Fibroblast of lung (primary cell): ENCODE results near the gene ZAR1L. TPM values are rescaled to one million over a fixed set of nuclear protein-coding genes. Genes with fewer than 3 reads are reported as not detected.

ENCODE experiments used
- DNase-seq, 2 donors: peaks; one replicate each; pipeline versions ENCODE4 v3.0.0 to v3.0.0-alpha.2; 2010; ENCODE audit warnings: low read depth in 2 of 2
- H2AFZ ChIP-seq: 2 replicates; pipeline ENCODE4 v1.5.1; 2012; ENCODE audit warnings: low read length, control low read depth, inconsistent platforms
- H3K27ac ChIP-seq: 2 replicates; pipeline ENCODE4 v1.5.1; 2011; ENCODE audit warnings: low read length, control low read depth; ENCODE audit not compliant: insufficient read depth
- H3K27me3 ChIP-seq: 2 replicates; pipeline ENCODE4 v1.5.1; 2011; ENCODE audit warnings: mild to moderate bottlenecking, low read length; ENCODE audit not compliant: control insufficient read depth, insufficient read depth
- H3K36me3 ChIP-seq: 2 replicates; pipeline ENCODE4 v1.5.1; 2011; ENCODE audit warnings: low read length; ENCODE audit not compliant: control insufficient read depth, insufficient read depth
- H3K4me1 ChIP-seq: 2 replicates; pipeline ENCODE4 v1.5.1; 2011; ENCODE audit warnings: low read length; ENCODE audit not compliant: control insufficient read depth, insufficient read depth; ENCODE audit errors: extremely low read depth
- H3K4me2 ChIP-seq: 2 replicates; pipeline ENCODE4 v1.5.1; 2011; ENCODE audit warnings: low read length, control low read depth; ENCODE audit not compliant: insufficient read depth; ENCODE audit errors: extremely low read depth
- H3K4me3 ChIP-seq, 4 experiments: fragments of 200-600 bp in 1 of 4; sonication (generic) in 1 of 4; replicated peaks in 1 of 4; 2 replicates each; pipeline ENCODE4 v1.5.1; 2011 to 2016; ENCODE audit warnings: low read length in 4 of 4, low read depth in 3 of 4, mild to moderate bottlenecking in 3 of 4, control low read depth in 2 of 4, inconsistent platforms in 1 of 4, mixed read lengths in 1 of 4; ENCODE audit not compliant: insufficient read depth in 1 of 4; ENCODE audit errors: control extremely low read depth in 1 of 4
- H3K79me2 ChIP-seq: 2 replicates; pipeline ENCODE4 v1.5.1; 2012; ENCODE audit warnings: mild to moderate bottlenecking, low read length, inconsistent platforms; ENCODE audit not compliant: control insufficient read depth, insufficient read depth
- H3K9ac ChIP-seq: 2 replicates; pipeline ENCODE4 v1.5.1; 2011; ENCODE audit warnings: mild to moderate bottlenecking, low read length, control low read depth; ENCODE audit not compliant: insufficient read depth
- H3K9me3 ChIP-seq: 2 replicates; pipeline ENCODE4 v1.5.1; 2012; ENCODE audit warnings: low read depth, low read length; ENCODE audit not compliant: control insufficient read depth, insufficient read depth
- H4K20me1 ChIP-seq: 2 replicates; pipeline ENCODE4 v1.5.1; 2011; ENCODE audit warnings: low read length; ENCODE audit not compliant: control insufficient read depth, insufficient read depth; ENCODE audit errors: extremely low read depth
- EZH2 ChIP-seq: IDR thresholded peaks from 2 replicates; pipeline ENCODE4 v1.5.1; 2012; ENCODE audit warnings: low read length, control low read depth, mild to moderate bottlenecking; ENCODE audit errors: missing control alignments
- polyA plus RNA-seq, 2 donors: library from polyadenylated mRNA; depleted of rRNA in 1 of 2; stranded (reverse) in 1 of 2; unstranded in 1 of 2; fragments of >200 nt; gene quantifications; 2 replicates each; pipeline ENCODE4 v1.2.1, GENCODE V29; 2011 to 2012; ENCODE audit warnings: missing spikeins in 1 of 2
- total RNA-seq: library from RNA; depleted of rRNA; stranded (reverse); fragments of >200 nt; gene quantifications from 2 replicates; pipeline ENCODE4 v1.2.1, GENCODE V29; 2014
- TF ChIP-seq, protein P1 (sequence below), 2 donors: IDR thresholded peaks in 1 of 2; conservative IDR thresholded peaks in 1 of 2; 1 replicate in 1 of 2; 2 replicates in 1 of 2; pipeline ENCODE4 v1.5.1; 2011 to 2012; ENCODE audit warnings: low read length in 2 of 2, control low read depth in 1 of 2, inconsistent platforms in 1 of 2, low read depth in 1 of 2, mild to moderate bottlenecking in 1 of 2

ZAR1L gene
- total and polyA plus RNA-seq, 2 donors (not counting 1 experiment from before 2014, with no cell fraction given): not detected

DNA sequence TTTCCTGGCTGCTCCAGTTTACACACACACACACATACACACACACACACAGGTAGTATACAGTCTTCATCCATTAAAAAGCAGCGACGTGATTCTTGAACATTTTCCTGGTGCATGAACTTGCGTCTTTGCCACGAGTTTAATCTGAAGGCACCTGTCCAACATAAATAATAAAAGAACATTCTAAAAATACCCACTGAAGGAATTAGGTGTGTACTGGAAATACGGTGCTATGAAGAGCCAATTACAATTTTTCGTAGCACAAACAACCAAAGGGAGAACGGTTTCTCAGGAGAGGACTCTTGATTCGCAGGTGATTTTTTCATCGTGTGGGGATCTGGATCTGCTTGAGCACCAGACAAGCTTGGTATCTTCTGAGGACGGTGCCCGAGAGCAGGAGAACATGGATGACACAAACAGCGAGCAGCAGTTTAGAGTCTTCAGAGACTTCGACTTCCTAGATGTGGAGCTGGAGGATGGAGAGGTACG, 61.2 kb downstream of the ZAR1L start:
- no peaks in the 10 kb centered on the region for H3K9me3 ChIP-seq
- DNase-seq: no peak
- H4K20me1 ChIP-seq: no peaks in the 10 kb centered on the region
- H2AFZ ChIP-seq: no peak overlapping the region
- H3K36me3 ChIP-seq: peaks cover 2% of the 10 kb centered on the region
- H3K9ac ChIP-seq: no peak overlapping the region
- H3K27me3 ChIP-seq: no peaks in the 10 kb centered on the region
- no peak overlapping the region for H3K4me3 ChIP-seq
- H3K79me2 ChIP-seq: no peaks in the 10 kb centered on the region
- no peak overlapping the region for H3K4me2 ChIP-seq
- no peaks in the 10 kb centered on the region for H3K4me1 ChIP-seq
- no peak overlapping the region for H3K27ac ChIP-seq
- no peak for TF ChIP-seq EZH2
- TF ChIP-seq, protein P1, sequence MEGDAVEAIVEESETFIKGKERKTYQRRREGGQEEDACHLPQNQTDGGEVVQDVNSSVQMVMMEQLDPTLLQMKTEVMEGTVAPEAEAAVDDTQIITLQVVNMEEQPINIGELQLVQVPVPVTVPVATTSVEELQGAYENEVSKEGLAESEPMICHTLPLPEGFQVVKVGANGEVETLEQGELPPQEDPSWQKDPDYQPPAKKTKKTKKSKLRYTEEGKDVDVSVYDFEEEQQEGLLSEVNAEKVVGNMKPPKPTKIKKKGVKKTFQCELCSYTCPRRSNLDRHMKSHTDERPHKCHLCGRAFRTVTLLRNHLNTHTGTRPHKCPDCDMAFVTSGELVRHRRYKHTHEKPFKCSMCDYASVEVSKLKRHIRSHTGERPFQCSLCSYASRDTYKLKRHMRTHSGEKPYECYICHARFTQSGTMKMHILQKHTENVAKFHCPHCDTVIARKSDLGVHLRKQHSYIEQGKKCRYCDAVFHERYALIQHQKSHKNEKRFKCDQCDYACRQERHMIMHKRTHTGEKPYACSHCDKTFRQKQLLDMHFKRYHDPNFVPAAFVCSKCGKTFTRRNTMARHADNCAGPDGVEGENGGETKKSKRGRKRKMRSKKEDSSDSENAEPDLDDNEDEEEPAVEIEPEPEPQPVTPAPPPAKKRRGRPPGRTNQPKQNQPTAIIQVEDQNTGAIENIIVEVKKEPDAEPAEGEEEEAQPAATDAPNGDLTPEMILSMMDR (conservative IDR thresholded peaks at IDR 0.05 in 1 of 2, IDR thresholded peaks at IDR 0.05 in 1 of 2; ENCODE audit: low read depth in 1 of 2, low read length in 2 of 2): no peak

Other genes starting within 250 kb of the ZAR1L start
- gene BRCA2, start 145 bp upstream of the ZAR1L start, total RNA-seq: 2.1 and 4.5 TPM in 2 replicates
- 2.0 and 3.2 TPM in 2 replicates for gene BRCA2, start 145 bp upstream of the ZAR1L start, polyA plus RNA-seq
- 5.6 and 5.9 TPM in 2 replicates for gene N4BP2L1, start 112.8 kb upstream of the ZAR1L start, total RNA-seq
- 1.1 and 2.7 TPM in 2 replicates for gene N4BP2L1, start 112.8 kb upstream of the ZAR1L start, polyA plus RNA-seq
- 106 and 139 TPM in 2 replicates for gene N4BP2L2, start 223.4 kb upstream of the ZAR1L start, total RNA-seq
- 40.7 and 62.4 TPM in 2 replicates for gene N4BP2L2, start 223.4 kb upstream of the ZAR1L start, polyA plus RNA-seq